Astrocyte (in vitro differentiated cells and primary cell): ENCODE measurements around the gene GRAP2. TPM values are rescaled to one million over a fixed set of nuclear protein-coding genes. Genes with fewer than 3 reads are reported as not detected.

ENCODE experiments used
- DNase-seq: peaks from one replicate; pipeline ENCODE4 v3.0.0-alpha.2; 2010; ENCODE audit warnings: low read depth
- FAIRE-seq: peaks from 2 replicates; lab custom pipeline; 2011; peaks lifted over from hg19 to GRCh38; lab: Jason Lieb, UNC
- H2AFZ ChIP-seq: 2 replicates; pipeline ENCODE4 v1.6.0; 2012; ENCODE audit warnings: low read depth, low read length, inconsistent platforms
- H3K27ac ChIP-seq: 2 replicates; pipeline ENCODE4 v1.5.1; 2011; ENCODE audit warnings: low read depth, low read length, inconsistent platforms
- H3K27me3 ChIP-seq: 2 replicates; pipeline ENCODE4 v1.6.0; 2011; ENCODE audit warnings: low read length, inconsistent platforms; ENCODE audit not compliant: insufficient read depth
- H3K36me3 ChIP-seq: 2 replicates; pipeline ENCODE4 v1.5.1; 2011; ENCODE audit warnings: low read length, inconsistent platforms; ENCODE audit not compliant: insufficient read depth
- H3K4me1 ChIP-seq: 2 replicates; pipeline ENCODE4 v1.5.1; 2011; ENCODE audit warnings: low read length, inconsistent platforms; ENCODE audit not compliant: insufficient read depth
- H3K4me2 ChIP-seq: 2 replicates; pipeline ENCODE4 v1.6.0; 2012; ENCODE audit warnings: low read length, inconsistent platforms
- H3K4me3 ChIP-seq: 2 replicates; pipeline ENCODE4 v1.5.1; 2011; ENCODE audit warnings: low read depth, mild to moderate bottlenecking, low read length, inconsistent platforms; ENCODE audit not compliant: insufficient read depth
- H3K79me2 ChIP-seq: 2 replicates; pipeline ENCODE4 v1.6.0; 2012; ENCODE audit warnings: mild to moderate bottlenecking, low read length, inconsistent platforms; ENCODE audit not compliant: insufficient read depth
- H3K9ac ChIP-seq: 2 replicates; pipeline ENCODE4 v1.6.0; 2012; ENCODE audit warnings: mild to moderate bottlenecking, low read length, inconsistent platforms
- H3K9me3 ChIP-seq: 2 replicates; pipeline ENCODE4 v1.5.1; 2012; ENCODE audit warnings: low read depth, mild to moderate bottlenecking, low read length, inconsistent platforms; ENCODE audit not compliant: insufficient read depth
- H4K20me1 ChIP-seq: 2 replicates; pipeline ENCODE4 v1.6.0; 2012; ENCODE audit warnings: low read length, inconsistent platforms; ENCODE audit not compliant: insufficient read depth
- H3K27ac Mint-ChIP-seq: one replicate; pipeline ENCODE4 v1.8.0; 2021; ENCODE audit warnings: mild to moderate bottlenecking, mixed read lengths; ENCODE audit not compliant: unreplicated experiment
- H3K27me3 Mint-ChIP-seq: one replicate; pipeline ENCODE4 v1.8.0; 2021; ENCODE audit warnings: low read depth, mixed read lengths; ENCODE audit not compliant: unreplicated experiment
- H3K36me3 Mint-ChIP-seq: one replicate; pipeline ENCODE4 v1.8.0; 2021; ENCODE audit warnings: low read depth, mixed read lengths; ENCODE audit not compliant: unreplicated experiment
- H3K4me1 Mint-ChIP-seq: one replicate; pipeline ENCODE4 v1.8.0; 2021; ENCODE audit warnings: low read depth, mixed read lengths; ENCODE audit not compliant: unreplicated experiment
- H3K4me3 Mint-ChIP-seq: one replicate; pipeline ENCODE4 v1.8.0; 2021; ENCODE audit warnings: mild to moderate bottlenecking, moderate library complexity, mixed read lengths; ENCODE audit not compliant: unreplicated experiment
- H3K9me3 Mint-ChIP-seq: one replicate; pipeline ENCODE4 v1.8.0; 2021; ENCODE audit warnings: mild to moderate bottlenecking, mixed read lengths; ENCODE audit not compliant: unreplicated experiment
- EZH2 ChIP-seq: IDR thresholded peaks from 2 replicates; pipeline ENCODE4 v1.6.1; 2012; ENCODE audit warnings: mild to moderate bottlenecking, low read length, inconsistent platforms; ENCODE audit not compliant: insufficient read depth
- total RNA-seq: library from RNA; stranded (reverse); gene quantifications from 2 replicates; pipeline ENCODE4 v1.2.1, GENCODE V29; 2021
- TF ChIP-seq, protein P1 (sequence below): IDR thresholded peaks from 2 replicates; pipeline ENCODE4 v1.5.1; 2011; ENCODE audit warnings: low read depth, mild to moderate bottlenecking, inconsistent platforms, low read length, moderate library complexity; ENCODE audit not compliant: insufficient read depth

GRAP2 gene
- total RNA-seq, 1 donor from 2014 or later = 0.23 TPM

DNA sequence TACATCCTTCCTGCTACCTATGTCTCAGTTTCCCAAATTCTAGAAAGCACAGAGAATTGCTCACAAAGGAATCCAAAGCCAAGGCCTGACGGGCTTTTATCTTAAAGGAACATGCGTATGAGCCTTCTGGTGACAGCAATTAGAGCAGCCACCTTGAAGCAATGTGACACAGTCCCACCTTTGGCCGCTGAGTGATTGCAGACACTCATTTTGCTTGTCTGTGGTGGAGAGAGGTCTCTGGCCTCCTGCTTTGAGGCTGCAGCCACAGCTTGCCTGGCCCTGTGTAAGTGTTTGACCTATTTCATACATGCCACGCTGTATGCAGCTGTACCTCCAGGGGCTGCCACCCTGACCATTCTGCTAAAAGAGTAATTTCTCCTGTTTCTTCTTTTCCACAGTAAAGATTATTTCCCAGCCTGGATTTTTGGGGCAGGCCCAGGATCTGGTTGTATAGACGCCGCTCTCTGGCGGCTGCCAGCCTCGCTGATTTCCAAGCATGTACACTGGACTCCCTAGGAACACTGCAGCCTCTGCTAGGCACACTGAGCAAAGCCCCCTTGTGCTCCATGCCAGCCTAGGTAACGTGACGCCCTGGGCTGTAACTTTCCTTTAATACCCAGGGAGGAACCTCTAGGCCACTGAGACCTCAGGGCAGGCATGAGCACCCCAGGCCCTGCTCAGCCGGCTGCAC, 58.2 kb downstream of the GRAP2 start:
- Histone ChIP-seq H3K4me2 (peak overlapping the region; percentile 77), H3K79me2 (no peaks in the 10 kb centered on the region), H3K9ac (no peak overlapping the region), H4K20me1 (no peaks in the 10 kb centered on the region), H3K27me3 (no peaks in the 10 kb centered on the region), H3K4me3 (no peak overlapping the region), H3K27ac (peak overlapping the region; percentile 89), H3K9me3 (no peaks in the 10 kb centered on the region), H3K36me3 (no peaks in the 10 kb centered on the region), H2AFZ (peak overlapping the region; percentile 63), H3K4me1 (peaks cover 42% of the 10 kb centered on the region)
- H3K36me3 Mint-ChIP-seq = peaks cover 3% of the 10 kb centered on the region
- peak overlapping the region; percentile 99 for H3K27ac Mint-ChIP-seq
- H3K4me1 Mint-ChIP-seq = peaks cover 55% of the 10 kb centered on the region
- no peak overlapping the region for H3K4me3 Mint-ChIP-seq
- H3K27me3 Mint-ChIP-seq = peaks cover 2% of the 10 kb centered on the region
- TF ChIP-seq EZH2 = no peak
- TF ChIP-seq, protein P1, sequence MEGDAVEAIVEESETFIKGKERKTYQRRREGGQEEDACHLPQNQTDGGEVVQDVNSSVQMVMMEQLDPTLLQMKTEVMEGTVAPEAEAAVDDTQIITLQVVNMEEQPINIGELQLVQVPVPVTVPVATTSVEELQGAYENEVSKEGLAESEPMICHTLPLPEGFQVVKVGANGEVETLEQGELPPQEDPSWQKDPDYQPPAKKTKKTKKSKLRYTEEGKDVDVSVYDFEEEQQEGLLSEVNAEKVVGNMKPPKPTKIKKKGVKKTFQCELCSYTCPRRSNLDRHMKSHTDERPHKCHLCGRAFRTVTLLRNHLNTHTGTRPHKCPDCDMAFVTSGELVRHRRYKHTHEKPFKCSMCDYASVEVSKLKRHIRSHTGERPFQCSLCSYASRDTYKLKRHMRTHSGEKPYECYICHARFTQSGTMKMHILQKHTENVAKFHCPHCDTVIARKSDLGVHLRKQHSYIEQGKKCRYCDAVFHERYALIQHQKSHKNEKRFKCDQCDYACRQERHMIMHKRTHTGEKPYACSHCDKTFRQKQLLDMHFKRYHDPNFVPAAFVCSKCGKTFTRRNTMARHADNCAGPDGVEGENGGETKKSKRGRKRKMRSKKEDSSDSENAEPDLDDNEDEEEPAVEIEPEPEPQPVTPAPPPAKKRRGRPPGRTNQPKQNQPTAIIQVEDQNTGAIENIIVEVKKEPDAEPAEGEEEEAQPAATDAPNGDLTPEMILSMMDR = no peak
- H3K9me3 Mint-ChIP-seq = peaks cover 4% of the 10 kb centered on the region
- FAIRE-seq (no peak), DNase-seq (no peak)

DNA sequence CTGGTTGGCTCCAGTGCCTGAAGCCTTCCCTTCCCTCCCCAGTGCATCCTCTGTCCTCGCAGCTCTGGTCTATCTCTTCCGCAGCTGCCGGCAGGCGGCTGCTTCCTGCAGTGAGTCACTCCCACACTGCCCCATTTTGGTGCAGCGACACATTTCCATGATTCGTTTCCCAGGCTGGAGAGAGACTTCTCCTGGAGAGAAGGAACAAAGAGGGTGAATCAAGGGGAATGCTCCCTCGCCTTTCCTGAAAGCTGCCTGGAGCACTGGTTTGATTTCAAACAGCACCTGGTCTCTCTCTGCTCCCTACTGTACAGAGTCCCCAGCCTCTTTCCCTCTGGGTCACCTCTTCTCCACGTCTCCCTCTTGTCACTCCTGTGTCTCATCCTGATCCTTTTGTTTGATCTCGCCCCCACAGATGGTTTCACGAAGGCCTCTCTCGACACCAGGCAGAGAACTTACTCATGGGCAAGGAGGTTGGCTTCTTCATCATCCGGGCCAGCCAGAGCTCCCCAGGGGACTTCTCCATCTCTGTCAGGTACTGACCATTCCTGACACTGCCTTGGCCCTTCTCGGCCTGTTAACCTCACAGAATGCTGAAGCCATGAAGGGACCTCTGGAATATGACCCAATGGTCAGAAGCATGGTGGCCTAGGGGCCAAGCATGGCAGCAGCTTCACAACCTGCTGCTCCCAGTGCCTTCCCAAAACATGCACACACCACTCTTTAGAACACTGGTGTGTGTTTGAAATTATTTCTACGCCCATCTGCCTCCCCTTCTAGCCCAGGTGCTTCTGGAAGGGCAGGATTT, 59.0 kb downstream of the GRAP2 start, which contains the start of gene TMA7B:
Gene TMA7B, plus strand, starts transcription at position 758 of the 808 bp plus-strand sequence. CDS start 3,978 bp downstream, outside the sequence.
- no peaks in the 10 kb centered on the region for H3K9me3 ChIP-seq
- DNase-seq (peak; percentile 63), FAIRE-seq (no peak)
- H3K4me2 ChIP-seq = peak within 1 kb of the TSS; percentile 77
- Mint-ChIP-seq H3K4me3 (peak within 1 kb of the TSS; percentile 34), H3K9me3 (no peaks in the 10 kb centered on the region), H3K4me1 (peaks cover 51% of the 10 kb centered on the region), H3K27me3 (peaks cover 2% of the 10 kb centered on the region), H3K27ac (peak within 1 kb of the TSS; percentile 99), H3K36me3 (peaks cover 3% of the 10 kb centered on the region)
- peaks cover 36% of the 10 kb centered on the region for H3K4me1 ChIP-seq
- TF ChIP-seq, protein P1 = no peak
- TF ChIP-seq EZH2 = no peak
- H2AFZ ChIP-seq = peak within 1 kb of the TSS; percentile 63
- H3K9ac ChIP-seq = peak within 1 kb of the TSS; percentile 57
- peak within 1 kb of the TSS; percentile 17 for H3K4me3 ChIP-seq
- peak within 1 kb of the TSS; percentile 89 for H3K27ac ChIP-seq
- H3K27me3 ChIP-seq = no peaks in the 10 kb centered on the region
- H4K20me1 ChIP-seq = no peaks in the 10 kb centered on the region
- H3K79me2 ChIP-seq = no peaks in the 10 kb centered on the region
- no peaks in the 10 kb centered on the region for H3K36me3 ChIP-seq
